ENCODE results near the gene KLHL20.

The KLHL20 gene

GRCh38 chr1:173821680-173822079, 106.9 kb downstream of the KLHL20 start:
- H3K9ac ChIP-seq (ENCODE audit: low read depth in 1 of 2, low read length in 2 of 2): no peak overlapping the region
- no peaks in the 10 kb centered on the region for H3K9me3 ChIP-seq (ENCODE audit: control insufficient read depth in 2 of 2, low read length in 2 of 2)
- H3K36me3 ChIP-seq (ENCODE audit: control insufficient read depth in 2 of 2, insufficient read depth in 2 of 2, low read length in 2 of 2): peaks cover 0 to 7% of the 10 kb centered on the region in 2 donors
- peaks cover 7 to 14% of the 10 kb centered on the region in 2 donors for H3K4me1 ChIP-seq (ENCODE audit: control insufficient read depth in 2 of 2, insufficient read depth in 2 of 2, low read length in 2 of 2)
- no peak overlapping the region for H3K27ac ChIP-seq (ENCODE audit: low read depth in 2 of 2, low read length in 2 of 2)
- H3K4me3 ChIP-seq (ENCODE audit: low read length in 2 of 2): no peak overlapping the region
- no peaks in the 10 kb centered on the region for H3K27me3 ChIP-seq (ENCODE audit: control insufficient read depth in 2 of 2, insufficient read depth in 2 of 2, low read length in 2 of 2)

- H3K9me3 ChIP-seq (ENCODE audit: control insufficient read depth in 2 of 2, low read length in 2 of 2): no peaks in the 10 kb centered on the region
- H3K27ac ChIP-seq (ENCODE audit: low read depth in 2 of 2, low read length in 2 of 2): peak overlapping the region; percentile 40 to 77
- peaks cover 7 to 14% of the 10 kb centered on the region in 2 donors for H3K4me1 ChIP-seq (ENCODE audit: control insufficient read depth in 2 of 2, insufficient read depth in 2 of 2, low read length in 2 of 2)
- no peaks in the 10 kb centered on the region for H3K27me3 ChIP-seq (ENCODE audit: control insufficient read depth in 2 of 2, insufficient read depth in 2 of 2, low read length in 2 of 2)
- H3K4me3 ChIP-seq (ENCODE audit: low read length in 2 of 2): peak overlapping the region; percentile 97
- peaks cover 0 to 1% of the 10 kb centered on the region in 2 donors for H3K36me3 ChIP-seq (ENCODE audit: control insufficient read depth in 2 of 2, insufficient read depth in 2 of 2, low read length in 2 of 2)
- H3K9ac ChIP-seq (ENCODE audit: low read depth in 1 of 2, low read length in 2 of 2): peak overlapping the region; percentile 87 to 93
Observed at GRCh38 chr1:173823781-173824314, 109.1 kb downstream of the KLHL20 start.

- Histone ChIP-seq H3K9me3 (ENCODE audit: control insufficient read depth in 2 of 2, low read length in 2 of 2) (no peaks in the 10 kb centered on the region), H3K4me3 (ENCODE audit: low read length in 2 of 2) (peak within 1 kb of the TSS; percentile 97), H3K27me3 (ENCODE audit: control insufficient read depth in 2 of 2, insufficient read depth in 2 of 2, low read length in 2 of 2) (no peaks in the 10 kb centered on the region), H3K27ac (ENCODE audit: low read depth in 2 of 2, low read length in 2 of 2) (peak within 1 kb of the TSS; percentile 93 to 97), H3K9ac (ENCODE audit: low read depth in 1 of 2, low read length in 2 of 2) (peak within 1 kb of the TSS; percentile 87 to 93), H3K36me3 (ENCODE audit: control insufficient read depth in 2 of 2, insufficient read depth in 2 of 2, low read length in 2 of 2) (peaks cover 2 to 4% of the 10 kb centered on the region in 2 donors), H3K4me1 (ENCODE audit: control insufficient read depth in 2 of 2, insufficient read depth in 2 of 2, low read length in 2 of 2) (peaks cover 7 to 14% of the 10 kb centered on the region in 2 donors)
Observed at GRCh38 chr1:173824315-173825081, 109.7 kb downstream of the KLHL20 start, which contains the start of the genes CENPL and DARS2. CENPL (minus strand) TSS chr1:173824883; CDS start chr1:173811299, 13,584 bp downstream. DARS2 (plus strand) TSS chr1:173824673; CDS start chr1:173825230, 557 bp downstream.

GRCh38 chr1:173827611-173828010, 112.8 kb downstream of the KLHL20 start:
- no peak overlapping the region for H3K27ac ChIP-seq (ENCODE audit: low read depth in 2 of 2, low read length in 2 of 2)
- no peaks in the 10 kb centered on the region for H3K9me3 ChIP-seq (ENCODE audit: control insufficient read depth in 2 of 2, low read length in 2 of 2)
- H3K4me1 ChIP-seq (ENCODE audit: control insufficient read depth in 2 of 2, insufficient read depth in 2 of 2, low read length in 2 of 2): peaks cover 7 to 14% of the 10 kb centered on the region in 2 donors
- H3K27me3 ChIP-seq (ENCODE audit: control insufficient read depth in 2 of 2, insufficient read depth in 2 of 2, low read length in 2 of 2): no peaks in the 10 kb centered on the region
- peaks cover 5 to 10% of the 10 kb centered on the region in 2 donors for H3K36me3 ChIP-seq (ENCODE audit: control insufficient read depth in 2 of 2, insufficient read depth in 2 of 2, low read length in 2 of 2)
- no peak overlapping the region for H3K9ac ChIP-seq (ENCODE audit: low read depth in 1 of 2, low read length in 2 of 2)
- H3K4me3 ChIP-seq (ENCODE audit: low read length in 2 of 2): no peak overlapping the region

GRCh38 chr1:173832748-173833147, 118.0 kb downstream of the KLHL20 start:
- Histone ChIP-seq H3K4me3 (ENCODE audit: low read length in 2 of 2) (no peak overlapping the region), H3K9me3 (ENCODE audit: control insufficient read depth in 2 of 2, low read length in 2 of 2) (no peaks in the 10 kb centered on the region), H3K36me3 (ENCODE audit: control insufficient read depth in 2 of 2, insufficient read depth in 2 of 2, low read length in 2 of 2) (peaks cover 17 to 38% of the 10 kb centered on the region in 2 donors), H3K4me1 (ENCODE audit: control insufficient read depth in 2 of 2, insufficient read depth in 2 of 2, low read length in 2 of 2) (no peaks in the 10 kb centered on the region), H3K27me3 (ENCODE audit: control insufficient read depth in 2 of 2, insufficient read depth in 2 of 2, low read length in 2 of 2) (no peaks in the 10 kb centered on the region), H3K27ac (ENCODE audit: low read depth in 2 of 2, low read length in 2 of 2) (no peak overlapping the region), H3K9ac (ENCODE audit: low read depth in 1 of 2, low read length in 2 of 2) (no peak overlapping the region)

All from mucosa of rectum (tissue), 2 donors.